PC-9 (cell line): ENCODE measurements around the gene CDH18. TPM values are rescaled to one million over a fixed set of nuclear protein-coding genes. Genes with fewer than 3 reads are reported as not detected.

Source experiments
- BruUV-seq: library from RNA; stranded (reverse); fragments of 400-500 nt; replicated peaks from 2 replicates; lab custom pipeline; 2021; lab: Mats Ljungman, UMichigan
- CTCF ChIA-PET: fragments of 300-600 bp; sonication (Branson Sonifier 250); formaldehyde crosslinking; loops from one replicate; lab custom pipeline; 2022; ENCODE audit warnings: antibody characterized with exemption; lab: Charles Lee
- POLR2A ChIA-PET: fragments of 300-600 bp; sonication (Branson Sonifier 250); formaldehyde crosslinking; loops from one replicate; lab custom pipeline; 2022; ENCODE audit warnings: antibody characterized with exemption; ENCODE audit not compliant: unreplicated experiment; lab: Charles Lee
- DNase-seq, 2 experiments: peaks; one replicate each; pipeline versions ENCODE4 v3.0.0 to v3.0.0-alpha.2; 2015 to 2022; ENCODE audit warnings: mixed read lengths in 1 of 2
- H2AFZ ChIP-seq: fragments of 200-600 bp; sonication (generic); 2 replicates; pipeline ENCODE4 v1.8.1; 2017; ENCODE audit warnings: antibody characterized with exemption
- H3F3A ChIP-seq: fragments of 200-600 bp; sonication (generic); 2 replicates; pipeline ENCODE4 v1.8.1; 2017; ENCODE audit warnings: antibody characterized with exemption, mild to moderate bottlenecking, low read depth; ENCODE audit not compliant: insufficient read depth
- H3K27ac ChIP-seq: fragments of 200-600 bp; sonication (generic); 2 replicates; pipeline ENCODE4 v1.6.1; 2016; ENCODE audit warnings: mixed run types
- H3K27me3 ChIP-seq: fragments of 200-600 bp; sonication (generic); 2 replicates; pipeline ENCODE4 v1.6.1; 2016; ENCODE audit warnings: low read depth, mixed run types; ENCODE audit not compliant: insufficient read depth
- H3K36me3 ChIP-seq: fragments of 200-600 bp; sonication (generic); 2 replicates; pipeline ENCODE4 v1.6.1; 2016; ENCODE audit warnings: low read depth, mixed run types
- H3K4me1 ChIP-seq: fragments of 200-600 bp; sonication (generic); replicated peaks from 2 replicates; pipeline ENCODE4 v1.6.1; 2016; ENCODE audit warnings: mixed run types; ENCODE audit not compliant: insufficient read depth
- H3K4me2 ChIP-seq: fragments of 200-600 bp; sonication (generic); 2 replicates; pipeline ENCODE4 v1.6.1; 2017; ENCODE audit warnings: mixed run types
- H3K4me3 ChIP-seq: fragments of 200-600 bp; sonication (generic); 2 replicates; pipeline ENCODE4 v1.6.1; 2016; ENCODE audit warnings: mixed run types
- H3K79me2 ChIP-seq: fragments of 200-600 bp; sonication (generic); 2 replicates; pipeline ENCODE4 v1.6.1; 2017; ENCODE audit warnings: low read depth, mixed run types
- H3K9me2 ChIP-seq: fragments of 200-600 bp; sonication (generic); 2 replicates; pipeline ENCODE4 v1.8.1; 2017; ENCODE audit warnings: mild to moderate bottlenecking; ENCODE audit not compliant: insufficient read depth
- H3K9me3 ChIP-seq: fragments of 200-600 bp; sonication (generic); 2 replicates; pipeline ENCODE4 v1.8.1; 2016; ENCODE audit warnings: low read depth; ENCODE audit not compliant: insufficient read depth
- H4K20me1 ChIP-seq: fragments of 200-600 bp; sonication (generic); 2 replicates; pipeline ENCODE4 v1.8.1; 2017; ENCODE audit not compliant: insufficient read depth
- CTCF ChIP-seq: fragments of 200-600 bp; sonication (generic); conservative IDR thresholded peaks from 2 replicates; pipeline ENCODE4 v1.6.1; 2017; ENCODE audit warnings: mixed run types, antibody characterized with exemption, mild to moderate bottlenecking, moderate library complexity
- EZH2 ChIP-seq: fragments of 200-600 bp; sonication (generic); IDR thresholded peaks from 2 replicates; pipeline ENCODE4 v1.8.0; 2017; ENCODE audit warnings: antibody characterized with exemption, low read depth
- intact Hi-C: fragments of 100-400 bp; cut with micrococcal nuclease; formaldehyde crosslinking; loops from one replicate; pipeline ENCODE4 v1.10.0; 2022; ENCODE audit not compliant: unreplicated experiment
- total RNA-seq: library from RNA; stranded (reverse); gene quantifications from 2 replicates; pipeline ENCODE4 v1.2.3, GENCODE V29; 2021

The CDH18 gene
- total RNA-seq, 1 experiment from 2014 or later: not detected

GRCh38 chr5:19771174-19771835, 216.7 kb downstream of the CDH18 start:
- Histone ChIP-seq H3K4me1 (no peaks in the 10 kb centered on the region), H3K4me3 (no peak overlapping the region), H3K9me3 (no peaks in the 10 kb centered on the region), H3K27ac (no peak overlapping the region), H3K79me2 (no peaks in the 10 kb centered on the region), H3K9me2 (no peaks in the 10 kb centered on the region; the same call in 1 of the 2 replicates), H2AFZ (no peak overlapping the region), H3K4me2 (no peak overlapping the region), H4K20me1 (no peaks in the 10 kb centered on the region), H3K27me3 (no peaks in the 10 kb centered on the region), H3K36me3 (no peaks in the 10 kb centered on the region), H3F3A (no peaks in the 10 kb centered on the region)
- ChIA-PET CTCF (no interaction called here), POLR2A (interaction anchor here (0.6 kb wide), 1 partner anchor 1081 kb away, joined by 3 read pairs; no protein-coding TSS in a partner anchor)
- no TSS peak for BruUV-seq
- no peak for DNase-seq
- intact Hi-C loops: no loop called here
- TF ChIP-seq EZH2 (no peak), CTCF (no peak)

GRCh38 chr5:19770396-19770795, 217.6 kb downstream of the CDH18 start:
- H3K27ac ChIP-seq: no peak overlapping the region
- POLR2A ChIA-PET: no interaction called here
- intact Hi-C loops: no loop called here
- BruUV-seq: no TSS peak
- H3K27me3 ChIP-seq: no peaks in the 10 kb centered on the region
- H2AFZ ChIP-seq: no peak overlapping the region
- no peaks in the 10 kb centered on the region for H3K79me2 ChIP-seq
- H3K4me3 ChIP-seq: no peak overlapping the region
- H3F3A ChIP-seq: no peaks in the 10 kb centered on the region
- CTCF ChIA-PET: no interaction called here
- no peaks in the 10 kb centered on the region for H3K36me3 ChIP-seq
- no peaks in the 10 kb centered on the region; the same call in 1 of the 2 replicates for H3K9me2 ChIP-seq
- H3K4me1 ChIP-seq: no peaks in the 10 kb centered on the region
- DNase-seq: no peak
- H3K4me2 ChIP-seq: no peak overlapping the region
- H3K9me3 ChIP-seq: no peaks in the 10 kb centered on the region
- no peaks in the 10 kb centered on the region for H4K20me1 ChIP-seq
- TF ChIP-seq CTCF (no peak), EZH2 (no peak)

GRCh38 chr5:19767987-19768386, 220.0 kb downstream of the CDH18 start:
- Histone ChIP-seq H3K4me2 (no peak overlapping the region), H3K79me2 (no peaks in the 10 kb centered on the region), H2AFZ (no peak overlapping the region), H3F3A (no peaks in the 10 kb centered on the region), H3K4me1 (no peaks in the 10 kb centered on the region), H3K27me3 (no peaks in the 10 kb centered on the region), H3K27ac (no peak overlapping the region), H3K36me3 (no peaks in the 10 kb centered on the region), H3K4me3 (no peak overlapping the region), H3K9me2 (no peaks in the 10 kb centered on the region; the same call in 1 of the 2 replicates), H3K9me3 (no peaks in the 10 kb centered on the region), H4K20me1 (no peaks in the 10 kb centered on the region)
- BruUV-seq: no TSS peak
- CTCF ChIA-PET: interaction anchor here (0.5 kb wide), 1 partner anchor 677 kb away, joined by 3 read pairs; no protein-coding TSS in a partner anchor
- no peak for DNase-seq
- POLR2A ChIA-PET: no interaction called here
- intact Hi-C loops: no loop called here
- TF ChIP-seq EZH2: no peak
- TF ChIP-seq CTCF: no peak
